ENCODE data around the gene DDX51. TPM values are rescaled to one million over a fixed set of nuclear protein-coding genes. Genes with fewer than 3 reads are reported as not detected.

DDX51 gene
- total and polyA plus RNA-seq, 2 donors (not counting 1 experiment from before 2014, with no cell fraction given): 46.3 to 60.8 TPM

DNA sequence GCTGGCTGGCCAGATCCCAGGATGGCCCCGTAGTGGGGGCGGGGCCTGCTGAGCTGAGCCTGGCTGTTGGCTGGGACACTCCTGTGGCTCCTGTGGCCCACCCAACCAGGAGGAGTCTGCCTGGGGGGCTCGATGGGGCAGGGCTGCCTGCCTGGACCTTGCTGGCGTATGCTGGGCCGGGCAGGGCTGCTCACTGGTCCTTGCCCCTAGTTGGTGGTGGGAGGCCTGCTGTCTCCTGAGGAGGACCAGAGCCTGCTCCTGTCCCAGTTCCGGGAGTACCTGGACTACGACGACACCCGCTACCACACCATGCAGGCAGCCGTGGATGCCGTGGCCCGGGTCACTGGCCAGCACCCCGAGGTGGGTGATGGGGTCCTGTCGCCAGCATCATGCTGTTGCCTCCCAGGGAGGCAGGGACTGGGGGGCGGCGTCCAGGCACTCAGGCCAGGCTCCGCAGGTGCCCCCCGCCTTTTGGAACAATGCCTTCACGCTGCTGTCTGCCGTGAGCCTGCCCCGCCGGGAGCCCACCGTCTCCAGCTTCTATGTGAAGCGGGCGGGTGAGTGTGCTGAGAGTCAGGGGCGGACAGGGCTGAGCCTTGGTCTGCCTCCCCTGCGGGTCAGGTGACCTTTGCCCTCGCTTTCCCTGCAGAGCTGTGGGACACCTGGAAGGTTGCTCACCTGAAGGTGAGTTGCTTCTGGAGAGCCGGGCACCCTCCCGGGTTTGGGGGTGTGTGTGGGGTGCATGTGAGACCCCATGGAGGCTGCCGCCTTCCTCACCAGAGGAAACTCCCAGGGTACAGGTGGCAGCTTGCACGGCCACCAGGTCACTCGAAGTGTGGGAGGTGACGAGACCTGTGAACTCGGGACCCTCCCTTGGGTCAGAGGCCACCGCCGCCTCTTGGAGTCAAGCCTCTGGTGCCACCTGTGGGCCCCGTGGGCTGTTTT lies 3.6 kb upstream of the DDX51 start:
- peaks cover 0 to 34% of the 10 kb centered on the region in 2 experiments for H3K36me3 ChIP-seq (replicated peaks in 1 of 2; ENCODE audit: control extremely low read depth in 1 of 2, control insufficient read depth in 1 of 2, extremely low read depth in 1 of 2, insufficient read depth in 2 of 2, low read length in 1 of 2)
- no peak overlapping the region for H3K4me2 ChIP-seq (replicated peaks; ENCODE audit: low read depth, low read length, poor library complexity, severe bottlenecking)
- no peak overlapping the region for H2AFZ ChIP-seq (ENCODE audit: insufficient read depth, low read depth, low read length, poor library complexity, severe bottlenecking)
- no peaks in the 10 kb centered on the region for H3K27me3 Mint-ChIP-seq
- CTCF ChIA-PET: no interaction called here
- H3K27ac Mint-ChIP-seq: no peak overlapping the region
- no peak overlapping the region for H3K9ac ChIP-seq (ENCODE audit: low read length)
- H4K20me1 ChIP-seq (ENCODE audit: control insufficient read depth, insufficient read depth, low read length, poor library complexity, severe bottlenecking): peaks cover 19% of the 10 kb centered on the region
- DNase-seq: no peak
- peaks cover 48% of the 10 kb centered on the region for H3K79me2 ChIP-seq (ENCODE audit: control insufficient read depth, insufficient read depth, low read length)
- no peaks in the 10 kb centered on the region for H3K9me3 Mint-ChIP-seq (ENCODE audit: insufficient read depth)
- TF ChIP-seq CTCF (IDR thresholded peaks at IDR 0.05) (no peak), EZH2 (IDR thresholded peaks at IDR 0.05; ENCODE audit: borderline replicate concordance, insufficient read depth, low read depth, low read length, poor library complexity, severe bottlenecking) (no peak)
- no peaks in the 10 kb centered on the region for H3K9me3 ChIP-seq (ENCODE audit: control extremely low read depth in 1 of 3, control insufficient read depth in 2 of 3, insufficient read depth in 1 of 3, low read length in 2 of 3)
- no peak overlapping the region for H3K4me3 Mint-ChIP-seq
- H3K4me1 Mint-ChIP-seq: peaks cover 26% of the 10 kb centered on the region
- no peak for ATAC-seq (ENCODE audit: low read depth)
- intact Hi-C loops (cut with micrococcal nuclease): loop anchor here (5.0 kb wide), 1 partner anchor 810 kb away; the partner anchor contains the start of gene ZNF605
- WGBS (ENCODE audit: insufficient coverage): 98% methylated on average over 38 of the region's 38 CpGs
- no peak overlapping the region for H3K4me3 ChIP-seq (ENCODE audit: control extremely low read depth in 1 of 5, extremely low read depth in 1 of 5, insufficient read depth in 1 of 5, low read depth in 2 of 5, low read length in 4 of 5)
- no peak overlapping the region for H3K27ac ChIP-seq (ENCODE audit: low read length in 2 of 2)
- no peaks in the 10 kb centered on the region for H3K27me3 ChIP-seq (replicated peaks in 1 of 4; ENCODE audit: control extremely low read depth in 1 of 4, control insufficient read depth in 3 of 4, insufficient read depth in 4 of 4, low read length in 3 of 4)
- POLR2A ChIA-PET: interaction anchor here (0.6 kb wide), 1 partner anchor 108 kb away, joined by 6 read pairs; no protein-coding TSS in a partner anchor
- H3K4me1 ChIP-seq (ENCODE audit: control insufficient read depth in 2 of 2, insufficient read depth in 2 of 2, low read length in 2 of 2): peaks cover 14 to 18% of the 10 kb centered on the region in 2 donors

All from B cell (primary cell).